ENCODE results near the gene FBXO9. TPM values are rescaled to one million over a fixed set of nuclear protein-coding genes. Genes with fewer than 3 reads are reported as not detected.
"Not testable (repeated sequence)": the region's sequence is repeated elsewhere in the genome, so short reads cannot be mapped to it uniquely, and the experiment has no call there.

The FBXO9 gene
- polyA plus RNA-seq, 3 donors, result 47.7 to 105 (median 61.5) TPM

DNA sequence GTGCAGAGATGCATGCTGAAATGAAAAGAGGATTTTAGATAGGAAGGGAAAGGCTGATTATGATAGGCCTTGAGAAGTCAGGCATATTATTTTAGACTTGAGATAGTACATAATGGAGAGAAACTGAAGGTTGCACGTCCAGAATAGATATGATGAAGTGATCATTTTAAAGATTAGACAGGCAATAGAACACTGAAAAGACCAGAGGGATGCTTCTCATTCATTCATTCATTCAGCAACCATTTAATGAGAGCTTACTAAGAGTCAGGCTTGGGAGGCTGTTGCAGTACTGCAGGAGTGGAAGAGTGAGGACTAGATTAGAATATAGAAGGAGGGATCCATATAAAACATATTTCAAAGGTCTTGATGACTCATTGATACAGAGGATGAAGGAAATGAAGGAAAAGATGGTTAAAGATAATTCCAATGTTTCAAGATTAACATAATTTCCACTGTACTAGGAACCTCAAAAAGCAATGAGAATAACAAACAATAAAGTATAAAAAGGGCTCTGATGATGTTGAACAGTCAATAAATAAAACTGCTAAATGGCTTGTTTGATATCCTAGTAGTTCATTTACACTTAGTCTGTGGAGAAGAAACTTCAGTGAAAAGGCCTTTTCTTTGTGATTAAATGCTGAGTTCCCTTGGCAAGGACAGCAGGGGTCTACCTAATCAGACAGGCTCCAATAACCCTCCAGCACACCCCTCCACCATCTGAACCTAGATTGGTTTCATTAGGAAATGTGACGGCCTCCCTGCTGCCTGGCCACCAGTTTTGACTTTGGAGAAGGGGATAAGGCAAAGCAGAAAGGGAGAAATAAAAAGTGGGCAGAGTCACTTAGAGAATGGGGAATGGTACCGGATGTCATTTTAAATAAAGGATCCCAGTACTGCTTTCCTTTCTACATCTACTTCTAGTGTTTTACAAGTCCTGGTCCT lies 5.3 kb upstream of the FBXO9 start:
- H3K9me3 Mint-ChIP-seq, result no peaks in the 10 kb centered on the region
- Histone ChIP-seq H3K27ac (ENCODE audit: low read depth in 1 of 2, low read length in 2 of 2) (no peak overlapping the region), H3K9ac (ENCODE audit: insufficient read depth, low read length, poor library complexity, severe bottlenecking) (no peak overlapping the region), H3K79me2 (ENCODE audit: insufficient read depth, low read length) (peaks cover 34% of the 10 kb centered on the region), H4K20me1 (ENCODE audit: insufficient read depth, low read length) (peaks cover 7% of the 10 kb centered on the region), H3K4me2 (replicated peaks; ENCODE audit: extremely low read depth, low read length, poor library complexity, severe bottlenecking) (peak overlapping the region; percentile 92), H3K4me3 (replicated peaks in 1 of 3; ENCODE audit: low read depth in 2 of 3, low read length in 3 of 3) (peak overlapping the region in 1 of 3 experiments; percentile 94), H3K9me3 (replicated peaks in 1 of 2; ENCODE audit: control insufficient read depth in 1 of 2, insufficient read depth in 1 of 2, low read length in 2 of 2) (no peaks in the 10 kb centered on the region), H3K4me1 (ENCODE audit: control insufficient read depth in 1 of 2, insufficient read depth in 2 of 2, low read length in 2 of 2) (peaks cover 18 to 32% of the 10 kb centered on the region in 2 donors), H3K27me3 (ENCODE audit: control insufficient read depth in 2 of 2, insufficient read depth in 2 of 2, low read length in 2 of 2) (no peaks in the 10 kb centered on the region), H3K36me3 (replicated peaks in 1 of 2; ENCODE audit: control insufficient read depth in 1 of 2, insufficient read depth in 2 of 2, low read length in 2 of 2) (peaks cover 0 to 10% of the 10 kb centered on the region in 2 donors), H2AFZ (ENCODE audit: insufficient read depth, low read depth, low read length, poor library complexity, severe bottlenecking) (no peak overlapping the region)
- no peak overlapping the region for H3K27ac Mint-ChIP-seq
- peak overlapping the region; percentile 20 to 95 for H3K4me3 Mint-ChIP-seq
- WGBS (ENCODE audit: insufficient coverage), result no CpG with 5 or more reads among the region's 3 CpGs
- DNase-seq, result no peak
- intact Hi-C loops (cut with micrococcal nuclease), result no loop called here
- TF ChIP-seq, protein P1, sequence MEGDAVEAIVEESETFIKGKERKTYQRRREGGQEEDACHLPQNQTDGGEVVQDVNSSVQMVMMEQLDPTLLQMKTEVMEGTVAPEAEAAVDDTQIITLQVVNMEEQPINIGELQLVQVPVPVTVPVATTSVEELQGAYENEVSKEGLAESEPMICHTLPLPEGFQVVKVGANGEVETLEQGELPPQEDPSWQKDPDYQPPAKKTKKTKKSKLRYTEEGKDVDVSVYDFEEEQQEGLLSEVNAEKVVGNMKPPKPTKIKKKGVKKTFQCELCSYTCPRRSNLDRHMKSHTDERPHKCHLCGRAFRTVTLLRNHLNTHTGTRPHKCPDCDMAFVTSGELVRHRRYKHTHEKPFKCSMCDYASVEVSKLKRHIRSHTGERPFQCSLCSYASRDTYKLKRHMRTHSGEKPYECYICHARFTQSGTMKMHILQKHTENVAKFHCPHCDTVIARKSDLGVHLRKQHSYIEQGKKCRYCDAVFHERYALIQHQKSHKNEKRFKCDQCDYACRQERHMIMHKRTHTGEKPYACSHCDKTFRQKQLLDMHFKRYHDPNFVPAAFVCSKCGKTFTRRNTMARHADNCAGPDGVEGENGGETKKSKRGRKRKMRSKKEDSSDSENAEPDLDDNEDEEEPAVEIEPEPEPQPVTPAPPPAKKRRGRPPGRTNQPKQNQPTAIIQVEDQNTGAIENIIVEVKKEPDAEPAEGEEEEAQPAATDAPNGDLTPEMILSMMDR (IDR thresholded peaks at IDR 0.05), result no peak
- peaks cover 8 to 15% of the 10 kb centered on the region in 2 donors for H3K36me3 Mint-ChIP-seq
- peaks cover 46% of the 10 kb centered on the region for H3K4me1 Mint-ChIP-seq
- peaks cover 4 to 6% (median 5%) of the 10 kb centered on the region in 3 donors for H3K27me3 Mint-ChIP-seq (ENCODE audit: low read depth in 3 of 3)

DNA sequence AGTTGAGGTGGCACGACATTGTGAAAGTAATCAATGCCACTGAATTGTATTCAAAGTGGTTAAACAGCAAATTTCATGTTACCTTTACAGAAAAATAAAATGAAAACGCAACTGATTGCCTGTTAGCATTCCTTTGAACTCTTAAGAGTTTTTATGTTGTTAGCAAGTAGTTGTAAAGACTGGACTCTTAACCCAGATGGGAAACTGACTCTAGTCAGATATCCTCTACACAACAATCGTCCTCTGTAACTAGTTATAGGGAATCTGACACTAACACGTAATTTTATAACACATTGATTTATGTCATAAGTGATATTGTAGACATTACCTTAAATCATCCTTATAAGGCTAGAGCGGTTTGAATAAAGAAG lies 3.0 kb upstream of the FBXO9 start:
- H2AFZ ChIP-seq (ENCODE audit: insufficient read depth, low read depth, low read length, poor library complexity, severe bottlenecking), result peak overlapping the region; percentile 99
- peaks cover 3 to 7% of the 10 kb centered on the region in 2 donors for H3K36me3 Mint-ChIP-seq
- H3K27me3 ChIP-seq (ENCODE audit: control insufficient read depth in 2 of 2, insufficient read depth in 2 of 2, low read length in 2 of 2), result no peaks in the 10 kb centered on the region
- WGBS (ENCODE audit: insufficient coverage), result no CpG with 5 or more reads among the region's 5 CpGs
- peak overlapping the region; percentile 95 for H3K4me3 Mint-ChIP-seq
- H3K4me3 ChIP-seq (replicated peaks in 1 of 3; ENCODE audit: low read depth in 2 of 3, low read length in 3 of 3), result peak overlapping the region; percentile 50 to 94 (median 58)
- peak overlapping the region; percentile 85 for H3K9ac ChIP-seq (ENCODE audit: insufficient read depth, low read length, poor library complexity, severe bottlenecking)
- peaks cover 4 to 6% (median 5%) of the 10 kb centered on the region in 3 donors for H3K27me3 Mint-ChIP-seq (ENCODE audit: low read depth in 3 of 3)
- peaks cover under 1% of the 10 kb centered on the region for H4K20me1 ChIP-seq (ENCODE audit: insufficient read depth, low read length)
- intact Hi-C loops (cut with micrococcal nuclease), result loop anchor here in 1 of 2 donors (2.0 kb wide), 1 partner anchor 67 kb away; the partner anchor contains the start of gene GSTA4
- peaks cover 48% of the 10 kb centered on the region for H3K4me1 Mint-ChIP-seq
- H3K79me2 ChIP-seq (ENCODE audit: insufficient read depth, low read length), result peaks cover 57% of the 10 kb centered on the region
- peak overlapping the region in 1 of 2 donors; percentile 77 for H3K27ac ChIP-seq (ENCODE audit: low read depth in 1 of 2, low read length in 2 of 2)
- H3K27ac Mint-ChIP-seq, result peak overlapping the region in 2 of 7 donors; percentile 26 to 46
- TF ChIP-seq, protein P1 (IDR thresholded peaks at IDR 0.05), result no peak
- no peak for DNase-seq
- peaks cover 33 to 49% of the 10 kb centered on the region in 2 donors for H3K4me1 ChIP-seq (ENCODE audit: control insufficient read depth in 1 of 2, insufficient read depth in 2 of 2, low read length in 2 of 2)
- no peaks in the 10 kb centered on the region for H3K9me3 ChIP-seq (replicated peaks in 1 of 2; ENCODE audit: control insufficient read depth in 1 of 2, insufficient read depth in 1 of 2, low read length in 2 of 2)
- H3K36me3 ChIP-seq (replicated peaks in 1 of 2; ENCODE audit: control insufficient read depth in 1 of 2, insufficient read depth in 2 of 2, low read length in 2 of 2), result peaks cover 0 to 9% of the 10 kb centered on the region in 2 donors
- peak overlapping the region; percentile 92 for H3K4me2 ChIP-seq (replicated peaks; ENCODE audit: extremely low read depth, low read length, poor library complexity, severe bottlenecking)
- H3K9me3 Mint-ChIP-seq, result no peaks in the 10 kb centered on the region

DNA sequence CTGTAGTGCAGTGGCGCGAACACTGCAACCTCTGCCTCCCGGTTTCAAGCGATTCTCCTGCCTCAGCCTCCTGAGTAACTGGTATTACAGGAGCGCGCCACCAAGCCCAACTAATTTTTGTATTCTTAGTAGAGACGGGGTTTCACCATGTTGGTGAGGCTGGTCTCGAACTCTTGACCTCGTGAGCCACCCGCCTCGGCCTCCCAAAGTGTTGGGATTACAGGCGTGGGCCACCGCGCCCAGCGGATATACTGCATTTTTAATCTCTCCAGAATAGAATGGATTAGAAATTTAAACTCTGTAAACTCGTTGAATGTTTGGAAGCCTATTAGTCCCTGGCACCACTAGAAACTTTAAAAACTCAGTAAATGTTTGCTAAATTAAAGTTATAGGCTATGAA lies 949 bp upstream of the FBXO9 start:
- peak overlapping the region; percentile 96 for H3K4me2 ChIP-seq (replicated peaks; ENCODE audit: extremely low read depth, low read length, poor library complexity, severe bottlenecking)
- peak overlapping the region in 1 of 3 experiments; percentile 99 for H3K4me3 ChIP-seq (replicated peaks in 1 of 3; ENCODE audit: low read depth in 2 of 3, low read length in 3 of 3)
- H3K9me3 Mint-ChIP-seq; intact Hi-C loops (cut with micrococcal nuclease); DNase-seq; H3K36me3 ChIP-seq (replicated peaks in 1 of 2; ENCODE audit: control insufficient read depth in 1 of 2, insufficient read depth in 2 of 2, low read length in 2 of 2); H3K36me3 Mint-ChIP-seq; H3K9me3 ChIP-seq (replicated peaks in 1 of 2; ENCODE audit: control insufficient read depth in 1 of 2, insufficient read depth in 1 of 2, low read length in 2 of 2); H3K4me3 Mint-ChIP-seq; H3K9ac ChIP-seq (ENCODE audit: insufficient read depth, low read length, poor library complexity, severe bottlenecking); H3K27me3 Mint-ChIP-seq (ENCODE audit: low read depth in 3 of 3); H3K27ac ChIP-seq (ENCODE audit: low read depth in 1 of 2, low read length in 2 of 2); H3K27me3 ChIP-seq (ENCODE audit: control insufficient read depth in 2 of 2, insufficient read depth in 2 of 2, low read length in 2 of 2): not testable (repeated sequence)
- H3K79me2 ChIP-seq (ENCODE audit: insufficient read depth, low read length), result peaks cover 66% of the 10 kb centered on the region
- peaks cover 18% of the 10 kb centered on the region for H4K20me1 ChIP-seq (ENCODE audit: insufficient read depth, low read length)
- WGBS (ENCODE audit: insufficient coverage), result 60% methylated on average over 8 of the region's 16 CpGs
- peak overlapping the region; percentile 98 for H2AFZ ChIP-seq (ENCODE audit: insufficient read depth, low read depth, low read length, poor library complexity, severe bottlenecking)
- Mint-ChIP-seq H3K27ac (peak overlapping the region in 3 of 7 donors; percentile 18 to 48 (median 40)), H3K4me1 (peaks cover 59% of the 10 kb centered on the region)
- H3K4me1 ChIP-seq (ENCODE audit: control insufficient read depth in 1 of 2, insufficient read depth in 2 of 2, low read length in 2 of 2), result peaks cover 52 to 70% of the 10 kb centered on the region in 2 donors

Measured in CD14-positive monocyte (primary cell).